ENCODE data around the gene HIGD1A. TPM values are rescaled to one million over a fixed set of nuclear protein-coding genes. Genes with fewer than 3 reads are reported as not detected.

The HIGD1A gene
- total RNA-seq, 1 donor from 2014 or later: 71.4 TPM

GRCh38 chr3:42746455-42747450 lies 57.5 kb downstream of the HIGD1A start:
- DNase-seq (ENCODE audit: low spot score) (no peak), ATAC-seq (peak; percentile 73)
- intact Hi-C loops (cut with DNase I): loop anchor here (5.0 to 10.0 kb wide), 3 partner anchors 94 to 164 kb away; partner anchors contain the start of genes NKTR, SEC22C and ZBTB47

GRCh38 chr3:42745776-42746454 lies 58.4 kb downstream of the HIGD1A start:
- DNase-seq (ENCODE audit: low spot score) (no peak), ATAC-seq (no peak)

GRCh38 chr3:42745291-42745745 lies 59.0 kb downstream of the HIGD1A start:
- no peak for ATAC-seq
- intact Hi-C loops (cut with DNase I): loop anchor here (5.0 to 10.0 kb wide), 3 partner anchors 93 to 163 kb away; partner anchors contain the start of genes NKTR, SEC22C and ZBTB47
- DNase-seq (ENCODE audit: low spot score): no peak

More at GRCh38 chr3:42745776-42746454, 58.4 kb downstream of the HIGD1A start:
- intact Hi-C loops (cut with DNase I): loop anchor here (5.0 to 10.0 kb wide), 3 partner anchors 94 to 164 kb away; partner anchors contain the start of genes NKTR, SEC22C and ZBTB47

- intact Hi-C loops (cut with DNase I): loop anchor here (10.0 kb wide), 1 partner anchor 139 kb away; the partner anchor contains the start of gene NKTR
- ATAC-seq (no peak), DNase-seq (ENCODE audit: low spot score) (no peak)
These were observed 60.9 kb downstream of the HIGD1A start for GRCh38 chr3:42743204-42743995.

GRCh38 chr3:42742688-42743087 lies 61.6 kb downstream of the HIGD1A start:
- no peak for ATAC-seq
- intact Hi-C loops (cut with DNase I): loop anchor here (10.0 kb wide), 1 partner anchor 138 kb away; the partner anchor contains the start of gene NKTR
- DNase-seq (ENCODE audit: low spot score): no peak

- no peak for ATAC-seq
- no peak for DNase-seq (ENCODE audit: low spot score)
- intact Hi-C loops (cut with DNase I): loop anchor here (10.0 kb wide), 1 partner anchor 137 kb away; the partner anchor contains the start of gene NKTR
These were observed 62.0 kb downstream of the HIGD1A start for GRCh38 chr3:42742259-42742658.

GRCh38 chr3:42741796-42742195 lies 62.5 kb downstream of the HIGD1A start:
- ATAC-seq (no peak), DNase-seq (ENCODE audit: low spot score) (no peak)
- intact Hi-C loops (cut with DNase I): loop anchor here (10.0 kb wide), 1 partner anchor 137 kb away; the partner anchor contains the start of gene NKTR

- ATAC-seq: peak; percentile 60
- intact Hi-C loops (cut with DNase I): loop anchor here (10.0 kb wide), 1 partner anchor 135 kb away; the partner anchor contains the start of gene NKTR
- no peak for DNase-seq (ENCODE audit: low spot score)
These were observed 64.7 kb downstream of the HIGD1A start for GRCh38 chr3:42739401-42740158.

- no peak for DNase-seq (ENCODE audit: low spot score)
- intact Hi-C loops (cut with DNase I): no loop called here
- ATAC-seq: no peak
These were observed 67.8 kb downstream of the HIGD1A start for GRCh38 chr3:42736531-42736930.

GRCh38 chr3:42736081-42736480 lies 68.2 kb downstream of the HIGD1A start:
- DNase-seq (ENCODE audit: low spot score): no peak
- intact Hi-C loops (cut with DNase I): no loop called here
- ATAC-seq: no peak

- no peak for DNase-seq (ENCODE audit: low spot score)
These were observed 68.7 kb downstream of the HIGD1A start for GRCh38 chr3:42735615-42736014.

GRCh38 chr3:42735019-42735418 lies 69.3 kb downstream of the HIGD1A start:
- ATAC-seq (no peak), DNase-seq (ENCODE audit: low spot score) (no peak)
- intact Hi-C loops (cut with DNase I): no loop called here

More at GRCh38 chr3:42735615-42736014, 68.7 kb downstream of the HIGD1A start:
- intact Hi-C loops (cut with DNase I): no loop called here
- ATAC-seq: no peak

- no peak for ATAC-seq
- intact Hi-C loops (cut with DNase I): no loop called here
- no peak for DNase-seq (ENCODE audit: low spot score)
These were observed 69.9 kb downstream of the HIGD1A start for GRCh38 chr3:42734263-42734860.

GRCh38 chr3:42733501-42734262 lies 70.6 kb downstream of the HIGD1A start:
- ATAC-seq: no peak
- DNase-seq (ENCODE audit: low spot score): no peak
- intact Hi-C loops (cut with DNase I): no loop called here
